ENCODE results near the gene SLC25A12. TPM values are rescaled to one million over a fixed set of nuclear protein-coding genes. Genes with fewer than 3 reads are reported as not detected.

SLC25A12 gene
- polyA plus RNA-seq, 3 donors = 3.9 to 16.0 (median 12.0) TPM

DNA sequence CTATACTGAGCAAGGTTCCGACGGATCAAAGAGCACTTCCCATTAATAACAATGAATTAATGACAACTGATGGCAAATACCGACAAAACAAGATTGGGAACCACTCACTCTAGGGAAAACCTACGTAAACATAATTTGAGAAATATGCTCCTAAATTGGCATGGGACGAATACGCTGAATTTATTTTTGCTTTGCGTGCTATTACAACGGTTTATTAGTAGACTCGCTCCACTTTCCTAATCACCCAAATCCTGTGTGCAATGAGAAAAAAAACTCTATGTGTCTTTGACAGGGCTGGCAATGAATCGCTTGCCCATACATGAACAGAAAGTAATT is 536 bp upstream of the SLC25A12 start:
- 33 to 42% (median 35%) methylated on average over 10 of the region's 10 CpGs for WGBS, 3 donors
- no peak overlapping the region for H3K27ac ChIP-seq (ENCODE audit: low read depth, low read length)

DNA sequence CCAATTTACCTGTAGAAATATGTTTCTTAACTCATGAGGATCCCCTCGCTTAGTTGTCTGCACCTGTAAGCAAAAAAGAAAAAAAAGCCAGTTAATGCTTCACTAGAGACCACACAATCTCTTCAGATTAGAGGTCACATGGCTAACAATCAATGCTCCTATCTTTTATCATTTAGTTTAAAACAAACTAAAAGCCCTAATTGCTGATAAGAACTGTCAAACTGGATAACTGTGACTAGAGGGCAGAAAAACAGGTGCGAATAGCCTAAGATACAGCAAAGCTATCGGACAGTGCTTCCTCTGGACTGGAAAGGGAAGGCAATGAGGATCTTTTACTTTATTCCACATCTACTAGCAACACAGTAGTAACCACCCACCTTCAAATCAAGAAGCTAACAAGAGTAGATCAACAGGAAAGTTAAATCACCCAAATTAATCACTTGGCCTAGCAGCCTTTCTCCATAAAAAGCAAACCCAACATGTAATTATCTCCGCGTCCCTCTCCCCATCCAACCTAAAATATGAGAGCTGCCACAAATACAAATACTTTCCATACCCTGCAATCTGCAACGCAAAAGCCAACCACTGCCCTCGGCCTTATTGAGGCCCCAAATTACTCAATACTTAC is 734 bp downstream of the SLC25A12 start:
- 15 to 38% (median 38%) methylated on average over 7 of the region's 7 CpGs for WGBS, 3 donors
- H3K27ac ChIP-seq (ENCODE audit: low read depth, low read length) = no peak overlapping the region

DNA sequence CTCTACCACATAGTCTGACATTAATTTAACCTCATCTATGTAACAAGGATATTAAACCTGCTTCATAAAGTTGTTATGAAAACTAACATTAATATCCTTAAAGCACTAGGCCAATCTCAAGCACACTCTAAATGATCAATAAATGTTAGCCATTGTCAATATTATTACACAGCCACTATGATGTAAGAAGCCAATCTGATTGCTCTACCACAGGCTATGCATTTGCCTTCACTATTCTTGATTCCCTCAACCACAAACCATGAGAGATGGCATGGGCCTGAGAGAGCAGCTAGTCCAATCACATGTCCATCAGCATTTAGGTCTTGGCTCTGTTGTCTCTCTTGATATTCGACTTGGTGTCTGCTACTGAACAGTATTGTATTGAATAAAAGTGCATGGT is 4.2 kb downstream of the SLC25A12 start:
- WGBS, 3 donors = 73 to 95% (median 83%) methylated on average over 1 of the region's 1 CpG
- no peak overlapping the region for H3K27ac ChIP-seq (ENCODE audit: low read depth, low read length)

DNA sequence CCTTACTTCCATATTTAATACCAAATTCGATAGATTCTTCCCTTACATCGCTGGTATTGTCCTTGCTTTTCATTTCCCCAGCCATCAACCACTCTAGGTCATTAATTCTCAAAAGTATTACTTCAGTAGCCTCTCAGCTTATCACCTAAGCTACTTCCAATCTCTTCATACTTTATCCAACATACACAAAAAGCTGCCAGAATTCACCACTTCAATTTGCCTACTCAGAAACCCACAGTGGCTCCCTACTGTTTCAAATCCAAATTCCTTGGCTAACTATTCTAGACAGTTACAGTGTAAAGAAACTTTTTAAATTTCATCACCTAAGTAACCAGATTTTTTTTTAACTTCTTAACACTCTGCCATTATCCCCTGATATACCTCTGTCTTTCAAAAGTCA is 4.7 kb downstream of the SLC25A12 start:
- no peak overlapping the region for H3K27ac ChIP-seq (ENCODE audit: low read depth, low read length)
- 95 to 100% (median 97%) methylated on average over 2 of the region's 2 CpGs for WGBS, 3 donors

DNA sequence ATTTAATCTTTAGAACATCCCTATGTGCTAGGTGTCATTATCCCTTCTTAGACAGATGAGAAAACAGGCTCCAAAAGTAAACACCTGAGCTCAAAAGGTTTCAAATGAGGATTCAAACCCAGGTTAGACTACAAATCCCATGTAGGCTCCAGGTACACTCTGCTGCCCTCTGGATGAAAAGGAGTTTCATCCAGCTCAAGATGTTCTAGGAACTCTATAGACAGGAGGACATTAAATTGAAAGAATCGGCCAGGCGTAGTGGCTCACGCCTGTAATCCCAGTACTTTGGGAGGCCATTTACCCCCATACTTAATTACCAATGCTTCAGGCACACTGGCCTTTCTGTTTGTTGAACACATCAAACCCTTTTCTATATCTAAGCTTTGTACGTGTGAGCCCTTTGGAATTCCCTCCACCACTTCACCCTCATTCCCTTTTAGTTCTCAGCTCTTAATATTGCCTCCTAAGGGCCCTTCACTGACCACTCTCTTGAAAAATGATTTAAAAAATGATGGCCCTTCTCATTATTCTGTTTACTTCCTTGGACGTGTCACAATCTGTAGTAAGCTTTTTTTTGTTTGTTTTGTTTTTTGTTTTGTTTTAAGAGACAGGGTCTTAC is 10.7 kb downstream of the SLC25A12 start:
- no peak overlapping the region for H3K27ac ChIP-seq (ENCODE audit: low read depth, low read length)
- WGBS, 3 donors = 92 to 95% (median 95%) methylated on average over 5 of the region's 5 CpGs

DNA sequence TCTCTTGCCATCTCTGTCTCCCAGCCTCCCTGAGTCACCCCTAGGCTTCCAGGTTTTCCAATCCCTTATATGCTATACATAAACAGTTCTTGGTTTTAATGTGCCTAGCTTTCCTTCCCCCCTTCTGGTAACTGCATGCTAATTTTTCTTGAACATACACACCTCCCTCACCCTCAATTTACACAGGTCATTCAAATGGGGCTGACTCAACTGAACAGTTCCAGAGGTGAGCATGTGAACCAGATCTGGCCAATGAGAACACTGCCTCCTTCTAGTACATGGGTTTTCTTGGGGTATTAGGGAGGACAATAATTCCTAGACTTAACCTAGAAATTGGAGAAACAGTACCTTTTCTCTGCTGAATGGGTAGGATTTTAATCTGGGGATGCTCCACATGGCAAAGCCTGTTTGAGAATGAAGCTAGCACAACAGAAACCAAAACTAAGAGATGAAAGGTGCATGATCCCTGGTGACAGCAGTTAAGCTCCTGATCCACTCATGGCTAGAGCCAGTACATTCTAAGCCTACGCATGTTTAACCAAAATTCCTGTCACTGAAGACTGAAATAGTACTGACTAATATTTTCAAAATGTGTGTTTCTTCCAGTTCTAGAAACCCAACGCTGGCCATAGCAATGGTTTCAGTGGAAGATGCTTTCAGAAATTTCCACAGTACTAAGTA is 11.8 kb downstream of the SLC25A12 start:
- 95 to 98% (median 96%) methylated on average over 2 of the region's 2 CpGs for WGBS, 3 donors

DNA sequence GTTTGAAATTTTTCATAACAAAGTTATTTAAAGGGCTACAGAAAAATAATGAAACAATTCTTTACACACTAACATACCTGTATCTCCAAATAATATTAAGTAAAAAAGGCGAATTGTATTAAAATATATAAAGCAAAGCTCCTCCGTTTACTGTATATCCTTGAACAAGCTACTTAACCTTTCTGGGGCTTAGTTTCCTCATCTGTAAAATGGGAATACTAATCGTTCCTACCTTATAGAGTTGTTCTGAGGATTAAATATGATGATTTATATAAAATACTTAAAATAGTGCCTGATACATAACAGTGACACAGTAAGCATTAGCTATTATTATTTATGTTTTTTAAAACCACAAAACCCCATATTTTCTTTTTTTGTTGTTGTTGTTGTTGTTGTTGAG is 13.3 kb downstream of the SLC25A12 start:
- no peak overlapping the region for H3K27ac ChIP-seq (ENCODE audit: low read depth, low read length)
- 87 to 94% (median 94%) methylated on average over 3 of the region's 3 CpGs for WGBS, 3 donors

More for the DNA sequence above, 11.8 kb downstream of the SLC25A12 start:
- no peak overlapping the region for H3K27ac ChIP-seq (ENCODE audit: low read depth, low read length)

DNA sequence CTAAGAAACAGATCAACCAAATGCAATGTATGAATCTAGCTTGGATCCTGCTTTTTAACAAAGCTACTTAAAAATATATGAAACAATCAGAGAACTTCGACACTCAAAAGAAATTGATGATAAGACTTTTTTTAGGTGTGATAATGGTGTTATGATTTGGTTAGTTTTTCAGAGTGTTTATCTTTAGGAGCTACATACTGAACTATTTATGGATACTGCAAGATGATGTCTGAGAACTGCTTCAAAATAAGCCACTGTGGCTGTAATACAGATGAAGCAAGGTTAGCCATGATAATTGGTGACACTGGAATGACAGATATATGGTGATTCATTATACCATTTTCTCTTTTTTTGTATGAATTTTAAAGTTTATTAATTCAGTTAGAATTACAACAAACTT is 14.2 kb downstream of the SLC25A12 start:
- 58 to 97% (median 84%) methylated on average over 1 of the region's 1 CpG for whole genome bisulfite sequencing, 3 donors
- H3K27ac ChIP-seq (ENCODE audit: low read depth, low read length) = no peak overlapping the region

DNA sequence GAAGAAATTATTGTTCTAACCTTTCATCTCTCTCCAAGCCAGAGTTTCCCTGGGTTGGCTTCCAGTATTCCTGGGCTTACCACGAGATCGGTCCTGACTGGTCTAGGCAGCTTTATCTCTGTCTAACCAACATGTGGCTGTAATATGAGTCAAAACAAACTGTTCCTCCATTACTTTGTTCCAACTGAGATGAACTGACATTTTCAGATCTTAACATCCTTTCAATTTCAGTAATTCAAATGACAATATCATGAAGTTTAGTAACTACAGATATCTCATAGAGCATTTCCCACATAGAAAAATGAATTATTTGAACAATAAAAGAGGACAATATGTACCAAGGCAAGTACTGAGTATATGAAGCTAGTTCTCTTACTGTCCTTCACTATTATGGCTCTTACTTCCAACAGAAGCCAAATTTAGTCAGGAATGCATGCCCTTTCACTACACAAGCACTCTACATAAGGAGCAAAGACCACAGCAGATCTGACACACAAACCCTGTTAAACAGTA is 15.5 kb downstream of the SLC25A12 start:
- H3K27ac ChIP-seq (ENCODE audit: low read depth, low read length) = no peak overlapping the region
- 27 to 35% (median 34%) methylated on average over 2 of the region's 2 CpGs for WGBS, 3 donors

DNA sequence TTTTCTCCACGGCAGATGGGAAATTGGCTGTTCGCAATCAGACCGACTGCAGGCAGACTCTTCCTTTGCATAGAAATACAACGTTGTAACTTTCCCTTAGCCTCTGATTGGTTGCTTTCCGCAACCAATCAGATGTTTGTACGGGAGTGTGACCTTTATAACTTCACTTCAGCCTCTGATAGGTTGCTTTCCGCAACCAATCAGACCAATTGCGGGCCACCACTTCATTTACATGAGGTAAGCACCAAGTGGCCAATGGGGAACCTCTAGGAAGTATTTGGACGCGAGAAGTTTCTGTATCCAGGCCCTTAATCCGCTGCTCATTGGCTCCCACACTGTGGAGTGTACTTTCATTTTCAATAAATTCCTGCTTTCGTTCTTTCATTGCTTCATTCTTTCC is 19.1 kb downstream of the SLC25A12 start:
- H3K27ac ChIP-seq (ENCODE audit: low read depth, low read length) = no peak overlapping the region
- WGBS, 3 donors = 89 to 92% (median 90%) methylated on average over 12 of the region's 12 CpGs

DNA sequence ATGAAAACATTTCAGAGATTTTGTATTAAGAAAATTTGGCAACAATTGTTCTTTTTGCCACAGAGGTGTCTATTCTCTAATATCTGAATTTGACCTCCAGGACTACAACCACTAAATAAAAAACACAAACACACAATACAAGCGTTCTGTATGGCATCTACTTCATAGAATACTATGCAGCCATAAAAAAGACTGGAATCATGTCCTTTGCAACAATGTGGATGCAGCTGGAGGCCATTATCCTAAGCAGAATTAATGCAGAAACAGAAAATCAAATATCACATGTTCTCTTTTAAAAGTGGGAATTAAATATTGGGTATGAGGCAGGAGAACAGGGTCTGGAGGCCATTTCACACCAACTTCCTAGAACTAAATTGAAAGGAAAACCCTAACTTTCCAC is 19.5 kb downstream of the SLC25A12 start:
- WGBS, 3 donors = 98 to 100% (median 100%) methylated on average over 1 of the region's 1 CpG
- no peak overlapping the region for H3K27ac ChIP-seq (ENCODE audit: low read depth, low read length)

DNA sequence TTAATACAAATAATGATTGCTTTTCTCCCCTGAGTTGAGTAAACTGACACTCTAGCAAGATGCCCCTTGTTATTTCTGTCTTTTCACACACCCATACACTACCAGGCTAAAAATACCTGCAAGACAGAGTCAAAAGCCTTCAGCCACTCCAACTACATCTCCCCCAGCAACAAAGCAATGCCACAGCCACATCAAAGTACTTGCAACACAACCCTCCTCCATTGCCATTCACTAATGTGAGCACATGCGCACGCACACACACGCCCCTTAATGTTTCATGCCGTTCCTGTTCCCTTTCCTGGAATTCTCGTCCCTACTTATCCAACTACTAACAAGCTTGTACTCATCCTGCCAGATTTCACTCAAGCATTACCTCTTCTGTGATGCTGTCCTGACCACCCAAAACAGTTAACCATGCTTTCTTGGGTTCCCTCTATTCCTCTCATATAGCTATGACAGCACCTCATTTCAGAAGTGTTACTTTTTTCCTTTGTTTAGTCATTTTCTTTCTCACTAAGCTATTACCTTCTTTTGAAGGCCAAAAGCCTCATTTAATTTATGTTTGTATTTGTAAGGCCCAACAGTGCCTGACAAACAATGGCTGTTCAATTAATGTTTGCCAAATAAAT is 29.6 kb downstream of the SLC25A12 start:
- 83 to 90% (median 88%) methylated on average over 5 of the region's 5 CpGs for WGBS, 3 donors
- H3K27ac ChIP-seq (ENCODE audit: low read depth, low read length) = no peak overlapping the region

DNA sequence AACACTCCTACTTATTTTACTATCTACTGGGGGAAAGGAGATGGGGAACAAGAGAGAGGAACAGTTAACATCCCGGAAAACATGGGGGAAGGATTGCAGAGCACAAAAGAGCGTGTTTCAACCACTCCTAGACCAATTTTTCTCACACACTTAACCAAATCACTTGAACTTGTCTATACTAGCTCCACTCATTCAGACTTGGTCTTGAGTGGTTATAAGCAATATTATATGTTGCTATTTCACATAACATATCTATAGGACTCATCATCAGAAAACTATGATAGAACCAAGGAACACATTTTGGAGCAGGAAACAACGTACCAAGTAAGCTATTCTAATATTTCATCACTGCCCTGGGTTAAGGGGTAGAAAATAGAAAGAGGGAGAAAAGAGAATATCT is 31.5 kb downstream of the SLC25A12 start:
- H3K27ac ChIP-seq (ENCODE audit: low read depth, low read length) = no peak overlapping the region
- 94 to 97% (median 96%) methylated on average over 3 of the region's 3 CpGs for WGBS, 3 donors

DNA sequence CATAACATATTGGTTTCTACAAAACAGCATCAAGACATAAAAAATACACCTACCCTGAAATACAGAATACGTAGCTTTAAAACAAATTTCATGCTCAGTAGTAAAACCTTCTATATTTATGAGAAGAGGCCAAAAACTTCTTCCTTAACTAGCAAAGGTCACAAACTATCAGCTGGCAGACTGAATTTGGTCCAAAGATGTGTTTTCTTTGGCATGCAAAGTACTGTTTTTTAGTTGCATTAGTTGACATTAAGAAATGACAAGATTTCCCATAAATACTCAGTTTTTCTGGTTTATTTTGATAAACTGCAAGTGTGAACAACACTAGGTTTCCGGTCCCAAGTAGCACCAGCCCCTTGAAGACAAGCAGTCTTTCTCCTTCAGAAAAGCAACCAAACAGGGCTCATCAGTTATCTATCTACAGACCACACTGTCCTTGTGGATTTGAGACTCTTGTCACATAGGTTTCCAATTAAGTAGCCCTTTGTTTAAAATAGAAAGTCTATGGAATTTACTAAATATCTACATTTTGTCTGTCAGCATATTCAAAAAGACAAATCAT is 35.6 kb downstream of the SLC25A12 start:
- H3K27ac ChIP-seq (ENCODE audit: low read depth, low read length) = no peak overlapping the region
- WGBS, 3 donors = 64 to 76% (median 70%) methylated on average over 2 of the region's 2 CpGs

DNA sequence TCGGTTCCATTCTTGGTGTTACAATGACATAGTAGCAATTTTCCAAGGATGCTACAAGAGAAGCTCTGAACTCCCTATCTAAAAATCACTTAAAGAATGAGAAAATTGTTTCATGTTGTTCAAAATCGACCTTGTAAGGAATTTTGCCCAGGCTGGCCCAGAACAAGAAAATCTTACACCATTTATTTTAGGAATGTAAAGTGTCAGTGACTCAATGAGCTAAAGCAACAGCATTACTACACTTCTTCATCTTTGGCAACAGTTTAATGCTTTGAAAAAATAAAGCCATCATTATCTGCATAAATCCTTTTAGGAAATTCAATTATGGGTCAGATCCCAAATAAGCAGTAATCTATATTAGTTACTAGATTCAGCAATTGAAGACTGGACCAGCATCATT is 38.6 kb downstream of the SLC25A12 start:
- no peak overlapping the region for H3K27ac ChIP-seq (ENCODE audit: low read depth, low read length)
- WGBS, 3 donors = 69 to 74% (median 72%) methylated on average over 2 of the region's 2 CpGs

DNA sequence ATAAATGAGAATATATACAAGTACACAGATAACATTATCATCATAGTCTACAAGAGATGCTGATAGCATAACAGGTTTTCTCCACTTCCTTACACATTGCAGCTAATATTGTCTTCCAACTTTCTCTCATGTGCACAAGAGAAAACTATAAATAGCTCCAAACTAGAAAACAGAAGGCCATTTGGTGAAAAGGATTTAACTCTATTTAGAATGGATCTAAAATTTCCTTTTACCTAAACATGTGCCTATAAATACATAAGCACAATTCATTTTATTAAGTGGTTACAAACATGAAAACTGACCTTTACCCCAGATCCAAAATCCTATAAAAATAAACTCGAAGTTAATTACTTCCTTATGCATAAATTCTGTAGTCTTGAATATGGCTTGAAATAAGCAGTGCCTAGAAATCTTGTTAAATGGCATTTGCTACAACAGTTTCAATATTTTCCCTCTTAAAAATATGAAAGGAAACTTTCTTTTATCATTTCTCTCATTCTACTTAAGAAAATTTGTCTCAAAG is 41.6 kb downstream of the SLC25A12 start:
- WGBS, 3 donors = 0 to 49% (median 0%) methylated on average over 1 of the region's 1 CpG
- no peak overlapping the region for H3K27ac ChIP-seq (ENCODE audit: low read depth, low read length)

DNA sequence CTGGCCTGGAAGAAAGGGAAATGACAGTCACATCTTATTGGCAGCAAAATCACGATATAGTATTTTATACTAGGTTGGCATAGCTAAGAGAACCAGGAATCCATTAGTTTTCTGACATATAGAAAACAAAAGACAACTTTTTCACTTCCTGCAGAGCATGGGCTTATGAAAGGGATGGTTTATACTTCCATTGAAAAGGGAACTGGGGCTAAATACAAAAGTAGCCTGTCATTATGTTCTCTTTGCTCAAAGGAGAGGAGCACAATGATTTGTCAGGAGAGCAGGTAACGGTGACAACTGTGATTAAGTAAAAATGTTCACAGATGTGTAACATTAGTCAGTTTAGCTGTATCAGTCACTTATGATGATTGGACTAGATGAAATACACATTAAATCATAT is 46.4 kb downstream of the SLC25A12 start:
- no peak overlapping the region for H3K27ac ChIP-seq (ENCODE audit: low read depth, low read length)
- 83 to 91% (median 88%) methylated on average over 2 of the region's 2 CpGs for WGBS, 3 donors

DNA sequence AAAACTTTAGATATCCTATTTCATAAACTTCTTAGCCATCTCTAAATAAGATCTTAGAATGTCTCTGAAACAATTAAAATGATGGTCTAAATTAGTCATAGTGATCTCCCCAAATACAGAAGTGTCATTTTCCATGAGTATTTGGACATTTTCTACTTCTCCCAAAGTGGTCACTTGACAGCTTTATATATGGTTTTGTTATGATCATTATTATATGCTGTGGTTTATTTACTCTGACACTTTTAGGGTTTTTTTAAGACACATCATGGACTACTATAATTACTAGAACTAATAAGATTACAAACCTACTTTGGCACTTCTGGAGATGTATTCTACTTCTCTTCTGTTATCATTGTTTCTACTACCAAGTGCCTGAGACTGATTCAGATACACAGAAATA is 47.1 kb downstream of the SLC25A12 start:
- no peak overlapping the region for H3K27ac ChIP-seq (ENCODE audit: low read depth, low read length)

DNA sequence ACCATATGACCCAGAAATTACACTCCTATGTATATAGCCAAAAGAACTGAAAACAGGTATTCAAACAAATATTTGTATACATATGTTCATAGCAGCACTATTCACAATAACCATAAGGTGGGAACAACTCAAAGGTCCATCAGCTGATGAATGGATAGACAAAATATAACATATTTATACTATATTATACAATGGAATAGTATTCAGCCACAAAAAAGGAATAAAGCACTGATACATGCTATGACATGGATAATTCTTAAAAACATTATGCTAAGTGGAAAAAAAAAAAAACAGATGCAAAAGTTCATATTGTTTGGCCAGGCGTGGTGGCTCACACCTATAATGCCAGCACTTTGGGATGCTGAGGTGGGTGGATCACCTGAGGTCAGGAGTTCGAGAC is 52.0 kb downstream of the SLC25A12 start:
- 92 to 99% (median 98%) methylated on average over 2 of the region's 2 CpGs for WGBS, 3 donors
- no peak overlapping the region for H3K27ac ChIP-seq (ENCODE audit: low read depth, low read length)

Data from adipose tissue (tissue), 3 donors.